CD4-positive, alpha-beta T cell (primary cell): ENCODE measurements around the gene ECT2. TPM values are rescaled to one million over a fixed set of nuclear protein-coding genes. Genes with fewer than 3 reads are reported as not detected.

Experiments used
- ATAC-seq: fragments of 200-7000 bp; cut with Tn5 transposase; one replicate; pipeline ENCODE4 v1.10.0; 2022; ENCODE audit warnings: mild to moderate bottlenecking; ENCODE audit not compliant: poor library complexity
- CTCF ChIA-PET: fragments of 350-600 bp; sonication (Branson Sonifier 250); formaldehyde crosslinking; loops from one replicate; lab custom pipeline; 2021; ENCODE audit warnings: antibody characterized with exemption, inconsistent platforms; lab: Charles Lee
- POLR2A ChIA-PET: fragments of 350-600 bp; sonication (Branson Sonifier 250); formaldehyde crosslinking; loops from one replicate; lab custom pipeline; 2021; ENCODE audit warnings: antibody characterized with exemption, inconsistent platforms; lab: Charles Lee
- DNase-seq, 14 experiments: peaks; one replicate each; pipeline ENCODE4 v3.0.0-alpha.2; 2013 to 2020; ENCODE audit warnings: mixed read lengths in 2 of 14
- H3K27ac ChIP-seq, 2 donors: one replicate each; pipeline versions ENCODE4 v1.5.1 to v1.7.0; 2013; ENCODE audit warnings: low read length in 2 of 2, low read depth in 1 of 2, mild to moderate bottlenecking in 1 of 2
- H3K27me3 ChIP-seq, 2 experiments: 1 replicate in 1 of 2; 2 replicates in 1 of 2; pipeline versions ENCODE4 v1.6.1 to v1.7.0; 2013; ENCODE audit warnings: low read length in 2 of 2, control low read depth in 1 of 2, mild to moderate bottlenecking in 1 of 2, moderate library complexity in 1 of 2; ENCODE audit not compliant: insufficient read depth in 2 of 2, control insufficient read depth in 1 of 2
- H3K36me3 ChIP-seq: one replicate; pipeline ENCODE4 v1.6.1; 2013; ENCODE audit warnings: low read length, control low read depth; ENCODE audit not compliant: insufficient read depth
- H3K4me1 ChIP-seq: one replicate; pipeline ENCODE4 v1.6.1; 2013; ENCODE audit warnings: low read length, control low read depth; ENCODE audit not compliant: insufficient read depth
- H3K4me3 ChIP-seq: one replicate; pipeline ENCODE4 v1.5.1; 2013; ENCODE audit warnings: mild to moderate bottlenecking, low read length, moderate library complexity
- H3K9me3 ChIP-seq, 2 experiments: 1 replicate in 1 of 2; 2 replicates in 1 of 2; pipeline versions ENCODE4 v1.6.1 to v1.7.0; 2013; ENCODE audit warnings: low read length in 2 of 2, mild to moderate bottlenecking in 2 of 2, control low read depth in 1 of 2, moderate library complexity in 1 of 2; ENCODE audit not compliant: control insufficient read depth in 1 of 2, insufficient read depth in 1 of 2
- H3K27ac Mint-ChIP-seq: one replicate; pipeline ENCODE4 v1.8.0; 2020; ENCODE audit warnings: mixed read lengths
- H3K27me3 Mint-ChIP-seq: one replicate; pipeline ENCODE4 v1.8.0; 2021; ENCODE audit warnings: mixed read lengths
- H3K36me3 Mint-ChIP-seq: one replicate; pipeline ENCODE4 v1.8.0; 2021; ENCODE audit warnings: low read depth, mixed read lengths
- H3K4me1 Mint-ChIP-seq: one replicate; pipeline ENCODE4 v1.8.0; 2021; ENCODE audit warnings: low read depth, mixed read lengths
- H3K4me3 Mint-ChIP-seq: one replicate; pipeline ENCODE4 v1.8.0; 2020; ENCODE audit warnings: mild to moderate bottlenecking, mixed read lengths
- H3K9me3 Mint-ChIP-seq: one replicate; pipeline ENCODE4 v1.8.0; 2020; ENCODE audit warnings: mixed read lengths
- CTCF ChIP-seq: fragments of 200-600 bp; IDR thresholded peaks from one replicate; pipeline ENCODE4 v1.8.0; 2022; ENCODE audit warnings: antibody characterized with exemption, mild to moderate bottlenecking
- intact Hi-C, 2 experiments: fragments of 100-400 bp; cut with DNase I in 1 of 2; cut with micrococcal nuclease in 1 of 2; formaldehyde crosslinking; loops; one replicate each; pipeline versions ENCODE4 v1.15.1 to v1.9.0; 2023 to 2025; cut with DNase I, micrococcal nuclease
- total RNA-seq, 174 experiments: library from RNA in 2 of 174; stranded (reverse) in 2 of 174; gene quantifications; one replicate each; pipeline ENCODE4 v1.2.3 and lab custom pipeline; 2021 to 2026

The ECT2 gene
- total RNA-seq, 2 experiments from 2014 or later, result 0.71 to 1.1 TPM

GRCh38 chr3:172853005-172853404 is 102.5 kb downstream of the ECT2 start:
- no peak for ATAC-seq
- Histone ChIP-seq H3K36me3 (no peaks in the 10 kb centered on the region), H3K9me3 (no peaks in the 10 kb centered on the region), H3K27ac (no peak overlapping the region), H3K4me1 (no peaks in the 10 kb centered on the region), H3K4me3 (no peak overlapping the region), H3K27me3 (peaks cover 2 to 3% of the 10 kb centered on the region in 2 experiments)
- no peaks in the 10 kb centered on the region for H3K9me3 Mint-ChIP-seq
- CTCF ChIA-PET, result no interaction called here
- POLR2A ChIA-PET, result no interaction called here
- peaks cover 22% of the 10 kb centered on the region for H3K27me3 Mint-ChIP-seq
- TF ChIP-seq CTCF, result no peak
- H3K36me3 Mint-ChIP-seq, result no peaks in the 10 kb centered on the region
- DNase-seq, result no peak
- no peak overlapping the region for H3K4me3 Mint-ChIP-seq
- H3K27ac Mint-ChIP-seq, result no peak overlapping the region
- H3K4me1 Mint-ChIP-seq, result no peaks in the 10 kb centered on the region
- intact Hi-C loops, result no loop called here

GRCh38 chr3:172853921-172854666 is 103.6 kb downstream of the ECT2 start:
- Mint-ChIP-seq H3K4me1 (no peaks in the 10 kb centered on the region), H3K4me3 (no peak overlapping the region), H3K27me3 (peaks cover 18% of the 10 kb centered on the region), H3K36me3 (no peaks in the 10 kb centered on the region), H3K9me3 (no peaks in the 10 kb centered on the region), H3K27ac (no peak overlapping the region)
- H3K27me3 ChIP-seq, result no peaks in the 10 kb centered on the region
- H3K36me3 ChIP-seq, result no peaks in the 10 kb centered on the region
- POLR2A ChIA-PET, result no interaction called here
- ATAC-seq, result no peak
- H3K9me3 ChIP-seq, result no peaks in the 10 kb centered on the region
- DNase-seq, result no peak
- CTCF ChIA-PET, result no interaction called here
- TF ChIP-seq CTCF, result no peak
- H3K4me3 ChIP-seq, result no peak overlapping the region
- no peak overlapping the region for H3K27ac ChIP-seq
- intact Hi-C loops, result no loop called here
- H3K4me1 ChIP-seq, result no peaks in the 10 kb centered on the region

GRCh38 chr3:172855037-172855436 is 104.5 kb downstream of the ECT2 start:
- Mint-ChIP-seq H3K4me3 (no peak overlapping the region), H3K36me3 (no peaks in the 10 kb centered on the region), H3K4me1 (no peaks in the 10 kb centered on the region), H3K27me3 (peaks cover 11% of the 10 kb centered on the region), H3K9me3 (no peaks in the 10 kb centered on the region), H3K27ac (no peak overlapping the region)
- Histone ChIP-seq H3K4me3 (no peak overlapping the region), H3K36me3 (no peaks in the 10 kb centered on the region), H3K4me1 (no peaks in the 10 kb centered on the region), H3K27me3 (no peaks in the 10 kb centered on the region), H3K9me3 (no peaks in the 10 kb centered on the region), H3K27ac (no peak overlapping the region)
- intact Hi-C loops, result no loop called here
- no peak for TF ChIP-seq CTCF
- DNase-seq (no peak), ATAC-seq (no peak)
- CTCF ChIA-PET, result no interaction called here
- POLR2A ChIA-PET, result no interaction called here
